HepG2 (cell line): ENCODE results near the gene ACYP2. TPM values are rescaled to one million over a fixed set of nuclear protein-coding genes. Genes with fewer than 3 reads are reported as not detected.
A peak's percentile ranks its signal among the peaks of the same experiment; 100 is the strongest.

Source experiments
- ATAC-seq: fragments of 200-7000 bp; cut with Tn5 transposase; 3 replicates; pipeline ENCODE4 v1.9.1; 2020; ENCODE audit warnings: mild to moderate bottlenecking, moderate library complexity
- BruUV-seq: library from RNA; stranded (reverse); fragments of 400-500 nt; replicated peaks from 2 replicates; lab custom pipeline; 2021; lab: Mats Ljungman, UMichigan
- CTCF ChIA-PET: fragments of 300-600 bp; formaldehyde crosslinking; extraction: SDS; loops from one replicate; lab custom pipeline; 2021; ENCODE audit warnings: low total read pairs, inconsistent platforms, low intra/inter-chr PET ratio; lab: Yijun Ruan, JAX
- POLR2A ChIA-PET: fragments of 350-600 bp; sonication (Branson Sonifier 250); formaldehyde crosslinking; loops from one replicate; lab custom pipeline; 2020; ENCODE audit warnings: antibody characterized with exemption, inconsistent platforms; lab: Yijun Ruan, JAX
- DNase-seq: peaks from one replicate; pipeline ENCODE4 v3.0.0-alpha.2; 2015; ENCODE audit warnings: low spot score
- FAIRE-seq: peaks from 3 replicates; lab custom pipeline; 2011; peaks lifted over from hg19 to GRCh38; lab: Jason Lieb, UNC
- H2AFZ ChIP-seq: one replicate; pipeline ENCODE4 v1.6.1; 2011; ENCODE audit warnings: low read length, inconsistent platforms
- H3K27ac ChIP-seq: fragments of 300-600 bp; 3 replicates; pipeline ENCODE4 v1.8.0; 2011; ENCODE audit warnings: mixed run types, mild to moderate bottlenecking, mixed read lengths, low read length, inconsistent platforms; ENCODE audit not compliant: insufficient read depth; ENCODE audit errors: extremely low read length
- H3K27me3 ChIP-seq, 2 experiments: fragments of 200-600 bp in 1 of 2; 2 replicates in 1 of 2; 3 replicates in 1 of 2; pipeline versions ENCODE4 v1.6.0 to v1.8.0; 2011; ENCODE audit warnings: low read length in 2 of 2, mild to moderate bottlenecking in 2 of 2, moderate library complexity in 2 of 2, inconsistent platforms in 1 of 2; ENCODE audit not compliant: insufficient read depth in 2 of 2, control insufficient read depth in 1 of 2
- H3K36me3 ChIP-seq, 2 experiments: fragments of 200-600 bp in 1 of 2; replicated peaks in 1 of 2; 2 replicates in 1 of 2; 3 replicates in 1 of 2; pipeline versions ENCODE4 v1.5.1 to v1.8.0; 2011; ENCODE audit warnings: low read length in 2 of 2, inconsistent platforms in 1 of 2; ENCODE audit not compliant: insufficient read depth in 2 of 2, control insufficient read depth in 1 of 2
- H3K4me1 ChIP-seq: 2 replicates; pipeline ENCODE4 v1.5.1; 2012; ENCODE audit warnings: low read length, inconsistent platforms; ENCODE audit not compliant: insufficient read depth
- H3K4me2 ChIP-seq: 2 replicates; pipeline ENCODE4 v1.6.0; 2011; ENCODE audit warnings: low read depth, low read length, inconsistent platforms
- H3K4me3 ChIP-seq, 3 experiments: fragments of 200-600 bp in 1 of 3; sonication (generic), shearing (Covaris generic) in 1 of 3; replicated peaks in 1 of 3; 2 replicates each; pipeline ENCODE4 v1.5.1; 2011 to 2016; ENCODE audit warnings: low read length in 3 of 3, inconsistent platforms in 2 of 3, low read depth in 2 of 3, mild to moderate bottlenecking in 2 of 3, control low read depth in 1 of 3, mixed read lengths in 1 of 3; ENCODE audit not compliant: insufficient read depth in 1 of 3
- H3K79me2 ChIP-seq: one replicate; pipeline ENCODE4 v1.6.1; 2011; ENCODE audit warnings: low read length, inconsistent platforms; ENCODE audit not compliant: insufficient read depth
- H3K9ac ChIP-seq: 2 replicates; pipeline ENCODE4 v1.6.0; 2011; ENCODE audit warnings: mild to moderate bottlenecking, low read depth, low read length, inconsistent platforms; ENCODE audit not compliant: insufficient read depth
- H3K9me3 ChIP-seq: 2 replicates; pipeline ENCODE4 v1.5.1; 2012; ENCODE audit warnings: mild to moderate bottlenecking, low read length
- H4K20me1 ChIP-seq: 2 replicates; pipeline ENCODE4 v1.6.0; 2011; ENCODE audit warnings: inconsistent platforms, mild to moderate bottlenecking, low read length, moderate library complexity; ENCODE audit not compliant: insufficient read depth
- BCL6 ChIP-seq: IDR thresholded peaks from 2 replicates; pipeline ENCODE4 v1.6.1; 2016; ENCODE audit warnings: missing genetic modification reagents, missing compliant biosample characterization
- ELF3 ChIP-seq: IDR thresholded peaks from 2 replicates; pipeline ENCODE4 v1.6.1; 2016; ENCODE audit warnings: missing genetic modification reagents, missing compliant biosample characterization
- EP300 ChIP-seq, 3 experiments: sonication (generic) in 1 of 3; formaldehyde crosslinking in 1 of 3; IDR thresholded peaks; 2 replicates each; pipeline versions ENCODE4 v1.5.1 to v1.6.1; 2011 to 2020; ENCODE audit warnings: low read depth in 2 of 3, low read length in 2 of 3, borderline replicate concordance in 1 of 3, improper control_type of control experiment in 1 of 3, mild to moderate bottlenecking in 1 of 3, missing genetic modification reagents in 1 of 3, moderate library complexity in 1 of 3
- FOXA3 ChIP-seq: IDR thresholded peaks from 2 replicates; pipeline ENCODE4 v1.6.1; 2016; ENCODE audit warnings: missing genetic modification reagents, missing compliant biosample characterization
- HNF1A ChIP-seq, 2 experiments: sonication (generic) in 1 of 2; formaldehyde crosslinking in 1 of 2; IDR thresholded peaks; 2 replicates each; pipeline versions ENCODE4 v1.4.0 to v1.6.1; 2016 to 2020; ENCODE audit warnings: borderline replicate concordance in 1 of 2, low read depth in 1 of 2, mild to moderate bottlenecking in 1 of 2, missing genetic modification reagents in 1 of 2
- HOXD1 ChIP-seq: sonication (generic); formaldehyde crosslinking; IDR thresholded peaks from 2 replicates; pipeline ENCODE4 v1.5.0; 2020; ENCODE audit warnings: missing genetic modification reagents
- SALL1 ChIP-seq: sonication (generic); formaldehyde crosslinking; IDR thresholded peaks from 2 replicates; pipeline ENCODE4 v1.8.0; 2022; ENCODE audit warnings: mild to moderate bottlenecking, missing genetic modification reagents
- SMARCC2 ChIP-seq: fragments of 450-650 bp; IDR thresholded peaks from 2 replicates; pipeline ENCODE4 v1.6.1; 2017; ENCODE audit warnings: antibody characterized with exemption, mild to moderate bottlenecking
- WIZ ChIP-seq: sonication (generic); formaldehyde crosslinking; IDR thresholded peaks from 2 replicates; pipeline ENCODE4 v1.5.1; 2020; ENCODE audit warnings: mild to moderate bottlenecking, missing genetic modification reagents
- ZBTB4 ChIP-seq: sonication (generic); formaldehyde crosslinking; IDR thresholded peaks from 2 replicates; pipeline ENCODE4 v1.4.0; 2020; ENCODE audit warnings: missing genetic modification reagents, mild to moderate bottlenecking, borderline replicate concordance
- ZIK1 ChIP-seq: sonication (generic); formaldehyde crosslinking; IDR thresholded peaks from 2 replicates; pipeline ENCODE4 v1.5.0; 2020; ENCODE audit warnings: mild to moderate bottlenecking, low read depth, missing genetic modification reagents, borderline replicate concordance
- ZNF12 ChIP-seq: sonication (generic); formaldehyde crosslinking; IDR thresholded peaks from 2 replicates; pipeline ENCODE4 v1.5.0; 2020; ENCODE audit warnings: missing genetic modification reagents
- ZNF468 ChIP-seq: sonication (generic); formaldehyde crosslinking; IDR thresholded peaks from 2 replicates; pipeline ENCODE4 v1.8.0; 2022; ENCODE audit warnings: mild to moderate bottlenecking, moderate library complexity, missing genetic modification reagents
- ZNF616 ChIP-seq: sonication (generic); formaldehyde crosslinking; IDR thresholded peaks from 2 replicates; pipeline ENCODE4 v1.5.0; 2020; ENCODE audit warnings: low read depth, mild to moderate bottlenecking, missing genetic modification reagents
- ZNF652 ChIP-seq: IDR thresholded peaks from 2 replicates; pipeline ENCODE4 v1.6.1; 2016; ENCODE audit warnings: low read depth, borderline replicate concordance
- ZNF781 ChIP-seq: sonication (generic); formaldehyde crosslinking; IDR thresholded peaks from 2 replicates; pipeline ENCODE4 v1.5.1; 2020; ENCODE audit warnings: borderline replicate concordance, mild to moderate bottlenecking, missing genetic modification reagents; ENCODE audit errors: not compliant biosample characterization
- WGBS: methylation state at CpG from one replicate; pipeline ENCODE4 v1.1.6; 2017; ENCODE audit warnings: low lambda C conversion rate; 5-methylcytosine and 5-hydroxymethylcytosine counted together
- in situ Hi-C: cut with HindIII; loops from 2 replicates; pipeline ENCODE4 v1.10.0; 2017; ENCODE audit warnings: low pct_unique_long_range_greater_than_20kb; ENCODE audit not compliant: extremely low pct_ligation_motif_present
- intact Hi-C: fragments of 100-400 bp; cut with micrococcal nuclease; formaldehyde crosslinking; loops from one replicate; pipeline ENCODE4 v1.10.0; 2022; ENCODE audit not compliant: unreplicated experiment
- polyA plus RNA-seq, 8 experiments: library from polyadenylated mRNA; depleted of rRNA in 3 of 8; stranded (reverse) in 7 of 8; unstranded in 1 of 8; fragments of >200 nt; fragmentation: Illumina TruSeq in 4 of 8; extraction: Trizol in 4 of 8; gene quantifications; 2 replicates each; pipeline versions ENCODE4 v1.2.1 to v1.2.3, GENCODE V29; 2011 to 2016; ENCODE audit warnings: low read depth in 4 of 8, missing spikeins in 1 of 8, mixed read lengths in 1 of 8; ENCODE audit not compliant: insufficient read depth in 1 of 8
- total RNA-seq, 5 experiments: library from RNA; depleted of rRNA; stranded (reverse); fragments of >200 nt; fragmentation: Illumina TruSeq; extraction: Trizol; gene quantifications; 2 replicates each; pipeline ENCODE4 v1.2.3, GENCODE V29; 2016; ENCODE audit warnings: low read depth in 1 of 5

Gene ACYP2
- total and polyA plus RNA-seq, 2 of the 13 experiments (the other 11 are each of a cell fraction or from before 2014, with no cell fraction given), result 12.3 to 12.7 TPM

- no peak for TF ChIP-seq ZNF12 (CRISPR knock-in tag)
- TF ChIP-seq FOXA3 (CRISPR knock-in tag), result no peak
- TF ChIP-seq ZNF468 (CRISPR knock-in tag), result no peak
- TF ChIP-seq ZIK1, result no peak
- TF ChIP-seq, all 625 proteins: peak for 0
Measured at GRCh38 chr2:54224997-54225396, 109.6 kb downstream of the ACYP2 start (continued).

GRCh38 chr2:54226260-54226659, 110.8 kb downstream of the ACYP2 start:
- no peaks in the 10 kb centered on the region for H3K36me3 ChIP-seq
- intact Hi-C loops, result no loop called here
- no peak overlapping the region for H2AFZ ChIP-seq
- no peaks in the 10 kb centered on the region for H3K9me3 ChIP-seq
- H3K27ac ChIP-seq, result peak overlapping the region; percentile 50
- ChIA-PET CTCF (no interaction called here), POLR2A (no interaction called here)
- BruUV-seq, result no TSS peak
- peaks cover 43% of the 10 kb centered on the region for H3K4me1 ChIP-seq
- peak; percentile 72 for ATAC-seq
- H3K79me2 ChIP-seq, result no peaks in the 10 kb centered on the region
- no peaks in the 10 kb centered on the region for H3K27me3 ChIP-seq
- H3K4me2 ChIP-seq, result peak overlapping the region; percentile 50
- FAIRE-seq, result no peak
- WGBS, result 35% methylated on average over 2 of the region's 2 CpGs
- H3K9ac ChIP-seq, result peak overlapping the region; percentile 19; the same call in 1 of the 2 replicates
- in situ Hi-C loops, result no loop called here
- H3K4me3 ChIP-seq, result no peak overlapping the region; a peak in 1 of 6 replicates
- no peaks in the 10 kb centered on the region for H4K20me1 ChIP-seq
- peak; percentile 76 for DNase-seq
- TF ChIP-seq SMARCC2, result no peak
- no peak for TF ChIP-seq SALL1 (CRISPR knock-in tag)
- TF ChIP-seq BCL6 (CRISPR knock-in tag), result peak; percentile 40; the same call in 1 of the 2 replicates
- TF ChIP-seq HNF1A (IDR thresholded peaks at IDR 0.05; ENCODE audit: low read depth), result no peak
- 0 out of 2 replicates have a peak, but pooled peaks have one; percentile 32 for TF ChIP-seq HNF1A (CRISPR knock-in tag; IDR thresholded peaks at IDR 0.05; ENCODE audit: borderline replicate concordance)
- no peak for TF ChIP-seq ZNF616 (CRISPR knock-in tag)
- no peak for TF ChIP-seq WIZ (CRISPR knock-in tag)
- TF ChIP-seq ELF3 (CRISPR knock-in tag), result peak; percentile 6; the same call in 1 of the 2 replicates
- no peak for TF ChIP-seq ZBTB4 (CRISPR knock-in tag)
- no peak for TF ChIP-seq ZNF652 (CRISPR knock-in tag)
- no peak for TF ChIP-seq HOXD1 (CRISPR knock-in tag)
- TF ChIP-seq EP300 (IDR thresholded peaks at IDR 0.05; ENCODE audit: low read depth in 2 of 2, low read length in 2 of 2), result 0 out of 4 replicates have a peak, but pooled peaks of 1 of the 2 experiments have one; percentile 13
- TF ChIP-seq EP300 (CRISPR knock-in tag; IDR thresholded peaks at IDR 0.05; ENCODE audit: borderline replicate concordance), result no peak
- TF ChIP-seq ZNF781, result no peak
